GM12873 (cell line): Measurements from ENCODE around the gene CTSO.

Source experiments
- TF ChIP-seq, protein P1 (sequence below): IDR thresholded peaks from 2 replicates; pipeline ENCODE4 v1.5.1; 2012; ENCODE audit warnings: low read depth, mild to moderate bottlenecking, moderate library complexity, low read length, control low read depth; ENCODE audit not compliant: insufficient read depth; ENCODE audit errors: missing control alignments

Gene CTSO

DNA sequence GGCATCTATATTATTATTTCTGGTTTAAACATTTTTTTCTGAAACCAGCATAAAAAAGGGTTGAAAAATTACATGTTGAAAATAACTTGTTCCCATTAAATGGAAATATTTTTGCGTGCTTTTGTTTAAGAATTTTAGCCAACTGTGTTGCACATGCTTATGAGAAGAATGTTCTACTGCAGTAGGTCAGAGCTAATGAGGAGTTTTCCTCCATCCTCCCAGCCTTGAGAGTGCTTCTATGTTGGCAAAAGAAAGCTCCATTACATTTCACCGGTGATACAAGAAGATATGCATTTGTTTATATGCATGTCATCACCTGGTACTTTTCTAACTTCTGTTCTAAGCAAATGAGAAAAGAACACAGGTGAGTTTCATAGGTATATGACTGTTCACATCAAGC lies 63.7 kb downstream of the CTSO start:
- TF ChIP-seq, protein P1, sequence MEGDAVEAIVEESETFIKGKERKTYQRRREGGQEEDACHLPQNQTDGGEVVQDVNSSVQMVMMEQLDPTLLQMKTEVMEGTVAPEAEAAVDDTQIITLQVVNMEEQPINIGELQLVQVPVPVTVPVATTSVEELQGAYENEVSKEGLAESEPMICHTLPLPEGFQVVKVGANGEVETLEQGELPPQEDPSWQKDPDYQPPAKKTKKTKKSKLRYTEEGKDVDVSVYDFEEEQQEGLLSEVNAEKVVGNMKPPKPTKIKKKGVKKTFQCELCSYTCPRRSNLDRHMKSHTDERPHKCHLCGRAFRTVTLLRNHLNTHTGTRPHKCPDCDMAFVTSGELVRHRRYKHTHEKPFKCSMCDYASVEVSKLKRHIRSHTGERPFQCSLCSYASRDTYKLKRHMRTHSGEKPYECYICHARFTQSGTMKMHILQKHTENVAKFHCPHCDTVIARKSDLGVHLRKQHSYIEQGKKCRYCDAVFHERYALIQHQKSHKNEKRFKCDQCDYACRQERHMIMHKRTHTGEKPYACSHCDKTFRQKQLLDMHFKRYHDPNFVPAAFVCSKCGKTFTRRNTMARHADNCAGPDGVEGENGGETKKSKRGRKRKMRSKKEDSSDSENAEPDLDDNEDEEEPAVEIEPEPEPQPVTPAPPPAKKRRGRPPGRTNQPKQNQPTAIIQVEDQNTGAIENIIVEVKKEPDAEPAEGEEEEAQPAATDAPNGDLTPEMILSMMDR, result no peak

DNA sequence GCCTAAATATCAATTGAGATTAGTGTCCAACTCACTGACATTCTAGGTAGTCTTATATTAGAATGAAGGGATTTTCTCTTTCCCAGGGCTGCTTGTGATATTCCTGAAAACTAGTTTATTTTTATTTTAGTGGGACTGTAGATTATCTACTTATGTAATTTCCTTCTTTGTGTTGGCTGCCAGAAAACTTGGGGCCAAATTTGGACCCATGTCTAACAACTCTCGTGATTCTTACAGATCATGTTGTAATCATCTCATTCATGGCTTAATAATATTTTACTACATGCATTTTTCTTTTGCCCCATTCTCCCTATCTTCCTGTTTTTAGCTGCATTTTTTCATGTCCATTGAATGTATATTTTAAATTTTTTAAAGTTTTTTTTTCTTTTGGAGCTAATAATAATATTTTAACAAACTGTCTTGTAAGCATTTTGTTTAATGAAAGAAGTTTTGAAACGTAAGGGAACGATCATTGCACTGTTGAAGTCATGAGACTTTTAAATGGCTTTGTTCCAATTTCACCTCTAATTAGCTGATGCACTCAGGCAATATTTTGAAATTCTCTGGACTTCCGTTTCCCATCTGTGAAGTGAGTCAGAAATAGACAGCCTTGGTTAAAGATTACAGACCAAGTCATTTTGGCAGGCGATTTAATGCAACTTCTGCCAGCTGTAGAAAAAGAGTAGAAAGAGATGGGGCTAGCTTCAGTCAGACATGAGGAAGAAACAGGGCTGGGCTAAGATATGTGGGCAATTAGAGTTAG lies 64.5 kb downstream of the CTSO start:
- TF ChIP-seq, protein P1, result no peak

DNA sequence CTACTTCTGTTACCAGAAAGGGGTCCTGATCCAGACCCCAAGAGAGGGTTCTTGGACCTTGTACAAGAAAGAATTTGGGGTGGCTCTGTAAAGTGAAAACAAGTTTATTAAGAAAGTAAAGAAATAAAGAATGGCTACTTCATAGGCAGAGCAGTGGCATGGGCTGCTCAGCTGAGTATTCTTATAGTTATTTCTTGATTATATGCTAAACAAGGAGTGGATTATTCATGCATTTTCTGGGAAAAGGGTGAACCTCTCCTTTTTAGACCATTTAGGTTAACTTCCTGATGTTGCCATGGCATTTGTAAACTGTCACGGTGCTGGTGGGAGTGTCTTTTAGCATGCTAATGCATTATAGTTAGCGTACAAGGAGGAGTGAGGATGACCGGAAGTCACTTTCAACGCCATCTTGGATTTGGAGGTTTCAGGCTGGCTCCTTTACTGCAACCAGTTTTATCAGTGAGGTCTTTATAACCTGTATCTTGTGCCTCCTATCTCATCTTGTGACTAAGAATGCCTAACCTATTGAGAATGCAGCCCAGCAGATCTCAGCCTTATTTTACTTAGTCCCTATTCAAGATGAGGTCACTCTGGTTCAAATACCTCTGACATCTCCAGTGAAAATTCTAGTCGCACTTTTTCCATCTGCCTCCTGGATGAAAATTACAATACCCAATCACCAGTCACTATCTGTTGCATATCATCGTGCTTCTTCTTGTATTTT lies 65.7 kb downstream of the CTSO start:
- TF ChIP-seq, protein P1, result no peak

DNA sequence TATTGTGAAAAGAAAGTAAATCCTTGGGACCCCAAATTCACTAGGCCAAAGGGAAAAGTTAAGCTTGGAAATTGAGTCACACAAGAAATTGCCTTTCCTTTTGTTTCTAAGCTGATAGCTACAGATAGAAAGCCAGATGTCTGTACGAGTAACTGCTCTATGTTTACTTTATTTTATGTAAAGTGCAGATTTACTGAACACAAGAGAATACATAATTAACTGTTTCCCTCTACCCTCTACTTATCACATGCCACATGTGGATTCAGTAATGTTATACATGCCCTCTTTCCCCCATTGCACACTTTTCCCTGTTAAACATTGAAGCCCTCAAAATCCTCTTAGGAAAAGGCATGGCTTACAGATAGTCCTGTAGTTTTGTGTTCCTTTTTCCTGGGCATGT lies 66.6 kb downstream of the CTSO start:
- TF ChIP-seq, protein P1, result no peak

DNA sequence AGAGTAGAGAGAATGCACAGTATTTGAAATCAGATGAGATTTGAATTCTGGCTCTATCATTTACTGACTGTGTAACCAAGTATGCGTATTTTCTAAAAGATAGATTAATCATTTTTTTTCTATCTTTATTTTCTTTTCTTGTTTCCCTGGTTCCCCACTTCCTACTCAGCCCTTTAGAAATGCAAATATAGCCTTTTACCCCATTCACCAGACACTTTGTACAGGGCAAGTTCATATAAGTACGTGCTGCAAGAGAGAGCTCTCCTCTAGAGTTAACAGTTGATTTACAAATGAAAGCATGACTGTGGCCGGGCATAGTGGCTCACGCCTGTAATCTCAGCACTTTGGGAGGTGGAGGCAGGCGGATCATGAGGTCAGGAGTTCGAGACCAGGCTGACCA lies 68.0 kb downstream of the CTSO start:
- TF ChIP-seq, protein P1, result no peak

DNA sequence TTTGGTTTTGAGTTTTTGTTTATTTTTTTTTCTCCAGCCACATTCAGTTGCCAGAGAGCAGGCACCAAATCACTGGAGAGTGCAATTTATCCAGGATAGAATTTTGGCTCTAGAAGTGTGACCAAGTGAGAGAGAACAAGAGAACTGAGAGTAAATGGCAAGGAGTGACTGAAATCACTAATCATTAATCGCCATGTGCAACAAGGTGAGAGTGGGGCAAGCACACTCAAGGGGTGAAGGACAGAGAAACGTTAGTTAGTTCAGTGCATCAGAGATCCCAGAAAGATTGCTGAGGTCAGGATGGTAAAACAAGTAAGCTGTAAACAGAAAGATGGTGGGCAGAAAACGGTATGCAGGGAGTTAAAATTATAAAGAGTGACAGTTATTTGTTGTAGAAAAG lies 69.8 kb downstream of the CTSO start:
- TF ChIP-seq, protein P1, result no peak

DNA sequence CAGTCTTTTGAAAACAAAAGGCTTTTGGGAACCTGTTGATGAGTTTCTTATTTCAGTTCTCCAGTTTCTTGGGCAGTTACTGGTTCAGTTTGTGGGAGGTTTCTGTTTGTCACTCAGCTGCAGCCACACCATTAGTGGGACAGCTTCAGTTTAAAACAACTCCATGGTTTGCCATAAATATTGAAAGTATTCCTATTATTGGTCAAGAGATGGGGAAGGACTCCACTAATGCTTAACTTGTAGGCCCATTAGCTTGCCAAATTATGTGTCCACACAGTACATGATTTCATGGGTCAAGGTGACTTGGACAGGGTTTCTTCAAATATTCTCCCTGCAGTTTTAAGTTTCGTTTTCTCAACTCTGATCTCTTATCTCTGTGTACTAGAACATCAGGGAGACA lies 72.1 kb downstream of the CTSO start:
- TF ChIP-seq, protein P1, result no peak
